ENCODE measurements around the gene SLC25A28.

The SLC25A28 gene

DNA sequence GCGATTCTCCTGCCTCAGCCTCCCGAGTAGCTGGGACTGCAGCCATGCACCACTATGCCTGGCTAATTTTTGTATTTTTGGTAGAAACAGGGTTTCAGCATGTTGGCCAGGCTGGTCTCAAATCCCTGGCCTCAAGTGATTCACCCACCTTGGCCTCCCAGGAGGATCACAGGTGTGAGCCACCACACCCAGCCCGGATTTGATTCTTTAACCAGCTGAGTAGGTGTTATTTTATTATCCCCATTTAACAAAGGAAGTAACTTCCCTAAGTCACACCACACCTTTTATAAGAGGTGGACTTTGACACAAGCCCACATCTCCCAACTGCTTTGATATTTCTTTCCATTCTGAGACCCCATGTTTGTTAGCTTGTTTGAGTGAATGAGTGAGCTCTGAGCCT, 25.0 kb downstream of the SLC25A28 start:
- H3K27me3 ChIP-seq (ENCODE audit: insufficient read depth, poor library complexity, severe bottlenecking): no peaks in the 10 kb centered on the region
- no peaks in the 10 kb centered on the region for H3K4me1 ChIP-seq (ENCODE audit: insufficient read depth, poor library complexity, severe bottlenecking)
- TF ChIP-seq, protein P1, sequence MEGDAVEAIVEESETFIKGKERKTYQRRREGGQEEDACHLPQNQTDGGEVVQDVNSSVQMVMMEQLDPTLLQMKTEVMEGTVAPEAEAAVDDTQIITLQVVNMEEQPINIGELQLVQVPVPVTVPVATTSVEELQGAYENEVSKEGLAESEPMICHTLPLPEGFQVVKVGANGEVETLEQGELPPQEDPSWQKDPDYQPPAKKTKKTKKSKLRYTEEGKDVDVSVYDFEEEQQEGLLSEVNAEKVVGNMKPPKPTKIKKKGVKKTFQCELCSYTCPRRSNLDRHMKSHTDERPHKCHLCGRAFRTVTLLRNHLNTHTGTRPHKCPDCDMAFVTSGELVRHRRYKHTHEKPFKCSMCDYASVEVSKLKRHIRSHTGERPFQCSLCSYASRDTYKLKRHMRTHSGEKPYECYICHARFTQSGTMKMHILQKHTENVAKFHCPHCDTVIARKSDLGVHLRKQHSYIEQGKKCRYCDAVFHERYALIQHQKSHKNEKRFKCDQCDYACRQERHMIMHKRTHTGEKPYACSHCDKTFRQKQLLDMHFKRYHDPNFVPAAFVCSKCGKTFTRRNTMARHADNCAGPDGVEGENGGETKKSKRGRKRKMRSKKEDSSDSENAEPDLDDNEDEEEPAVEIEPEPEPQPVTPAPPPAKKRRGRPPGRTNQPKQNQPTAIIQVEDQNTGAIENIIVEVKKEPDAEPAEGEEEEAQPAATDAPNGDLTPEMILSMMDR (IDR thresholded peaks at IDR 0.05; ENCODE audit: poor library complexity, severe bottlenecking): no peak
- no peaks in the 10 kb centered on the region for H3K36me3 ChIP-seq (ENCODE audit: low read depth)
- ATAC-seq (ENCODE audit: low read depth) (no peak), DNase-seq (ENCODE audit: low spot score) (no peak)
- H3K27ac ChIP-seq (ENCODE audit: poor library complexity, severe bottlenecking): no peak overlapping the region
- H3K4me3 ChIP-seq (ENCODE audit: severe bottlenecking): no peak overlapping the region
- H3K9me3 ChIP-seq (ENCODE audit: severe bottlenecking): no peaks in the 10 kb centered on the region

DNA sequence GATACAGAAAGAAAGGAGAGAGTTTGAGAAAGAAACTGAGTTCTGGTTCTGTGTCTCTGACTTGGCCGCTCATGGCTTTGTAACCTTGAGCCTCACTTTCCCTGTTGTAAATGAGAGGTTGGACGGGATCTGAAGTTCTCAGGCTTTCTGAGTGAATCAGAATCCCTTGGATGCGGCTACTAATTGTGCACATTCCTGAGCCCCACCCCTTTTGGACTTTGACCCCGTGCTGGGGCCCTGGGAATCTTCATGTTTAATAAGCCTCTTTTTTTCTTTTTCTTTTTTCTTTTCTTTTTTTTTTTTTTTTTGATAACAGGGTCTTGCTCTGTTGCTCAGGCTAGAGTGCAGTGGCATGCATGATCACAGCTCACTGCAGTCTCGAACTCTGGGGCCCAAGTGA, 26.9 kb downstream of the SLC25A28 start:
- Histone ChIP-seq H3K4me1 (ENCODE audit: insufficient read depth, poor library complexity, severe bottlenecking) (no peaks in the 10 kb centered on the region), H3K27ac (ENCODE audit: poor library complexity, severe bottlenecking) (no peak overlapping the region), H3K9me3 (ENCODE audit: severe bottlenecking) (no peaks in the 10 kb centered on the region), H3K4me3 (ENCODE audit: severe bottlenecking) (no peak overlapping the region), H3K36me3 (ENCODE audit: low read depth) (no peaks in the 10 kb centered on the region), H3K27me3 (ENCODE audit: insufficient read depth, poor library complexity, severe bottlenecking) (no peaks in the 10 kb centered on the region)
- TF ChIP-seq, protein P1 (IDR thresholded peaks at IDR 0.05; ENCODE audit: poor library complexity, severe bottlenecking): no peak
- no peak for DNase-seq (ENCODE audit: low spot score)
- no peak for ATAC-seq (ENCODE audit: low read depth)

DNA sequence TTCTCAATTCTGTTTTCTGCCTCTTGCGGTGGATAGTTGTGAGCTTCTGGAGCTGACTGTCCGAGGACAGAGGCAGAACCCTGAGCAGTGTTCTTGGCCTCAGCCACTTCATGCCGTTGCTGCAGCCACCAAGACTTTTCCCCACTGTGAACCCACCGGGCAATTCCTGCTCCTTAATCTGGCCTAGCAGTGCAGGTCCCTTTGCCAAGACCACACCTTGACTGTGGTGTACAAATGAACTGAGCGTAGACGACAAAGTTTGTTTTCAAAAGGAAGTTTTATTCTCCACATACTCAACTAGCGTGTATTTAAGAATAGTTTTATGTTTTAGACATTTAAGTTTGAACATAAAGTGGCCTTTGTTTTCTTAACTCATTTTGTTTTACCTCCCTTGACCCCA, 29.4 kb downstream of the SLC25A28 start:
- no peaks in the 10 kb centered on the region for H3K36me3 ChIP-seq (ENCODE audit: low read depth)
- TF ChIP-seq, protein P1 (IDR thresholded peaks at IDR 0.05; ENCODE audit: poor library complexity, severe bottlenecking): no peak
- H3K4me1 ChIP-seq (ENCODE audit: insufficient read depth, poor library complexity, severe bottlenecking): no peaks in the 10 kb centered on the region
- DNase-seq (ENCODE audit: low spot score) (no peak), ATAC-seq (ENCODE audit: low read depth) (no peak)
- no peak overlapping the region for H3K4me3 ChIP-seq (ENCODE audit: severe bottlenecking)
- no peak overlapping the region for H3K27ac ChIP-seq (ENCODE audit: poor library complexity, severe bottlenecking)
- no peaks in the 10 kb centered on the region for H3K9me3 ChIP-seq (ENCODE audit: severe bottlenecking)
- no peaks in the 10 kb centered on the region for H3K27me3 ChIP-seq (ENCODE audit: insufficient read depth, poor library complexity, severe bottlenecking)

DNA sequence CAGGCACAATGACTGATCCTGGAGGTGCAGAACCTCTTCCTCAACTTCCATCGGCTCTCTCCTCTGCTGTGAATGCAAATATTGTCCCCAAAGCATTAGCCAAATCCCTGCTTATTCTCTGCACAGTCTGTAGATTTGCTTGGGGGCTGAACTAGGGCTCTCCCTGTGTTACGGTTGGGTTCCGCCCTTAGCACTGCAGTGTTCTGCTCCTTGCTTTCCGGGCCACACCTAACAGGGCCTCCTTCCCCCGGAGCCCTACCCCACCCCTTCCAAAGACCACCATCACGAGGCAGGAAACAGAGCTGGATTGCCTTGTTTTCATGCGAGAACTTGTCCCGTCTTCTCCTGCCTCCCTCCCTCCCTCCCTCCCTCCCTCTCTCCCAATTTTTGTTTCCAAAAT, 36.6 kb downstream of the SLC25A28 start:
- Histone ChIP-seq H3K4me1 (ENCODE audit: insufficient read depth, poor library complexity, severe bottlenecking) (no peaks in the 10 kb centered on the region), H3K4me3 (ENCODE audit: severe bottlenecking) (no peak overlapping the region), H3K36me3 (ENCODE audit: low read depth) (no peaks in the 10 kb centered on the region), H3K9me3 (ENCODE audit: severe bottlenecking) (no peaks in the 10 kb centered on the region), H3K27ac (ENCODE audit: poor library complexity, severe bottlenecking) (no peak overlapping the region), H3K27me3 (ENCODE audit: insufficient read depth, poor library complexity, severe bottlenecking) (no peaks in the 10 kb centered on the region)
- no peak for ATAC-seq (ENCODE audit: low read depth)
- DNase-seq (ENCODE audit: low spot score): no peak
- TF ChIP-seq, protein P1 (IDR thresholded peaks at IDR 0.05; ENCODE audit: poor library complexity, severe bottlenecking): no peak

DNA sequence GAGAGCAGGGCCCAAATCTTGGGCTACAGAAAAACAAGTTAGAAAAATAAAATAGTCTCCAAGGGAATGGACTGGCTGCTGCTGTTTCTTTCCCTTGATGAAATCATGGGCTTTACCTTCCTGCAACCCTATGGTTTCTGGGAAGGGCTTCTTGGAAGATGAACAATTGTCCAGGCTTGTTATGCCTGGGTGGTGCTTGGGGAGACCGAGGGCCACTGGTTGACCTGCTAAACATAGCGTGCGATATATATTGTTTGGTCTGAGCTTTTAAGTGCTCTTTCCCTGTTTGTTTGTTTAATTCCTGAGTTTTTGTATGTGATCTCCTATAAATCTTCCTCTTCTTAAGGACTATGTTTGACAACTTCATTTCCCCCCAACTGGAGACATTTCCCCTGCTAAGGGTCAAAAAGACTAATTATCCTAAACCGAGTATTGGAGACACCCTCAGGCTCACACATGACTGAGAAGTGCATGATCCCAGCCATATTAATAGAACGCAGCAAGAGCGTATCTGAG, 37.9 kb downstream of the SLC25A28 start:
- H3K9me3 ChIP-seq (ENCODE audit: severe bottlenecking): no peaks in the 10 kb centered on the region
- TF ChIP-seq, protein P1 (IDR thresholded peaks at IDR 0.05; ENCODE audit: poor library complexity, severe bottlenecking): no peak
- no peaks in the 10 kb centered on the region for H3K27me3 ChIP-seq (ENCODE audit: insufficient read depth, poor library complexity, severe bottlenecking)
- H3K27ac ChIP-seq (ENCODE audit: poor library complexity, severe bottlenecking): no peak overlapping the region
- DNase-seq (ENCODE audit: low spot score): no peak
- no peak for ATAC-seq (ENCODE audit: low read depth)
- no peak overlapping the region for H3K4me3 ChIP-seq (ENCODE audit: severe bottlenecking)
- no peaks in the 10 kb centered on the region for H3K36me3 ChIP-seq (ENCODE audit: low read depth)
- H3K4me1 ChIP-seq (ENCODE audit: insufficient read depth, poor library complexity, severe bottlenecking): no peaks in the 10 kb centered on the region
